T-helper 2 cell treated with Interferon-gamma antibody and Interleukin-4, amounts not matched to agents 100 ng/mL and 5 ng/mL, for 36 hours (primary cell): Measurements from ENCODE around the gene TGFA. TPM values are rescaled to one million over a fixed set of nuclear protein-coding genes. Genes with fewer than 3 reads are reported as not detected.

Experiments used
- intact Hi-C: fragments of 100-400 bp; cut with micrococcal nuclease; formaldehyde crosslinking; loops from one replicate; pipeline ENCODE4 v1.15.1; 2023
- total RNA-seq: library from RNA; stranded (reverse); gene quantifications from 2 replicates; pipeline ENCODE4 v1.2.3, GENCODE V29; 2022

The TGFA gene
- total RNA-seq, 1 donor from 2014 or later: 0.07 TPM

DNA sequence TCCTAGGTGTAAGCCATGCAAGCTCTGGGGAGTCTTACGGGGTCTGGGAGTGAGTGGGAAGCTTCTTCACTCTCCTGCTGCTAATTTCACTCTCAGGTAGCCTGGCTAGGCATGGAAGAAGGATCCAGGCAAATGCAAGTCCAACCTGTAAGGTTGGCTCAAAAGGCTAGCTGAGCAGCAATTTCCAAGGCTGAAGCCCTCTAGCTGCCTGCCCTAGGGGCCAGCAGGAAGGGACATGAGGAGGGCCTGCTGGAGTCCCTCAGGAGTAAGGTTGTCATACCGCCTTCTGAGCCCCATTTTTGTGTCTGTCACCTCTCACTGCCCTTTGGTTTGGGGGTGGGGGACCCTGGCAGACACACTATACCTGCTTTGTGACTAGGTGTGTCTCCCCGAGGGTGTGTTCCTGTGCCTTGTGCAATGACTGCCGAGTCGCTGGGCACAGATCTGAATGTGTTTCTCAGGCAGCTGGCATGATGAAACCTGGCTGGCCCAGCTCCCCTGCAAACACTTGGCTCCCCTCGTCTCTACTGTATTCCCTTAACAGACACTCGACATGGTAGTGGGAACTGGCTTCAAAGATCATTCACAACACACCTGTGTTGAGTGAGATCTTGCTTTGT lies 127.8 kb downstream of the TGFA start:
- intact Hi-C loops: no loop called here

DNA sequence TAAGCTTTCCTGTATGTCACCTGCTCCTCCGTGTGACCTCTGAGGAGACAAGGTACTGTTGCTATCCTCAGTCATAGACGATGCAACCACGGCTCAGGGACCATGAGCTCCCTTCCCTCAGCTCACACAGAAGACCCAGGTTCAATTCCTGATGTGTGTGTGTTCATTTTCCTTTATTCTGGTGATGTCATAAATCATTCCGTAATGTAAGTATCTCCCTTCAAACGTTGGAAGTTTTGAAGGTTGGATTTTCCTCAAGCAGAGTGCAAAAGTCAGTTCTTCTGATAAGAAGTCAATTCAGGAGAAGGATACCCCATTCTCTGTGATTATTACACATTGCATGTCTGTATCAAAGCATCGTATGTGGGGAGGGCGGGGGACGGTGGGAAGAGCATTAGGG lies 132.9 kb downstream of the TGFA start:
- intact Hi-C loops: no loop called here

DNA sequence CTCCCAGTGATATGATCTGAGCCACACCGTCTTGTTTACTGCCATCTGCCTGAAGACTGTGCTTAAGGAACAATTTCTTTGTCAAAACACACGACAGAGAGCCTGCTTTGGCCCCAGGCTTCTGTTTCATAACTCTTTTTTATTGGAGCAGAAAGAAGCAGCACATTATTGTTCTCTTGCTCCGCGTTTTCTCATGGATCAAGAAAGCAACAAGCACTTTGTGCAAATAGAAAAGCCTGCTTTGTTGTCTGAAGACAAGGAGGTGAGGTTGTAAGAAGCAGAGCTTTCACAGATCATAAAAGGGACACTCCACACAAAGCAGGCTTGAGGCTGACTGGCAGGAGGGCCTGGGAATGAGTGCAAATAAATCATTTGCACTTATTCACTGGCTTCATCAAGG lies 133.5 kb downstream of the TGFA start:
- intact Hi-C loops: no loop called here

DNA sequence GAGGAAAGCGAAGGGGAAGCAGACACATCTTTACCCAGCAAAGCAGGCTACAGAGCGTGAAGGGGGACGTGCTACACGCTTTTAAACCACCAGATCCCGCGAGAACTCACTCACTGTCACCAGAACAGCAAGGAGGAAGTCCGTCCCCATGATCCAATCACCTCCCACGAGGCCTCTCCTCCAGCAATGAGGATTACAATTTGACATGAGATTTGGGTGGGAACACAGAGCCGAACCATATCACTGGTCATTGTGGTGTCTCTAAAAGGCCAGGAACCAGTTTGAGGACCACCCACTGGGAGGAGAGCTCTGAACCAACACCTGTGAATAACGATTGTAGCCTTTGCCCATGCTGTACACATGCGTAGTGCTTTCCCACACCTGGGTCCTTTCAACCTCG lies 135.1 kb downstream of the TGFA start:
- intact Hi-C loops: no loop called here

DNA sequence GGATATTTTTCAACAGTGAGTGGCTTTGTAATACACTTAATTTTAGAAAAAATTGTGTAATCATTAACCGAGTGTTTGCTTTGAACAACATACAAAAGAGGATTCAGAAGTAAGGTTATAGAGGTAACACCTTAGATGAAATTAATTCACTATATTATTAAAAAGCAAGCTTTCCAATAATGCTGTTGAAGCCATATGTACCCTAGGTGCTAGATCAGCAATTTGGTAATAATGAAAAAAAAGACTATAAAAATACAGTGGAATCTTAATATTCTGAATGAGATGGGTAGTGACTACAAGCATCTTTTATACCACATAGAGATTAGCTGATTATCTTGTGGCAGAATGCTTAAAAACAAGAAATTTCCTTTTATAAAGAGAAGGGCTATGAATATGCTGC lies 136.6 kb downstream of the TGFA start:
- intact Hi-C loops: no loop called here

DNA sequence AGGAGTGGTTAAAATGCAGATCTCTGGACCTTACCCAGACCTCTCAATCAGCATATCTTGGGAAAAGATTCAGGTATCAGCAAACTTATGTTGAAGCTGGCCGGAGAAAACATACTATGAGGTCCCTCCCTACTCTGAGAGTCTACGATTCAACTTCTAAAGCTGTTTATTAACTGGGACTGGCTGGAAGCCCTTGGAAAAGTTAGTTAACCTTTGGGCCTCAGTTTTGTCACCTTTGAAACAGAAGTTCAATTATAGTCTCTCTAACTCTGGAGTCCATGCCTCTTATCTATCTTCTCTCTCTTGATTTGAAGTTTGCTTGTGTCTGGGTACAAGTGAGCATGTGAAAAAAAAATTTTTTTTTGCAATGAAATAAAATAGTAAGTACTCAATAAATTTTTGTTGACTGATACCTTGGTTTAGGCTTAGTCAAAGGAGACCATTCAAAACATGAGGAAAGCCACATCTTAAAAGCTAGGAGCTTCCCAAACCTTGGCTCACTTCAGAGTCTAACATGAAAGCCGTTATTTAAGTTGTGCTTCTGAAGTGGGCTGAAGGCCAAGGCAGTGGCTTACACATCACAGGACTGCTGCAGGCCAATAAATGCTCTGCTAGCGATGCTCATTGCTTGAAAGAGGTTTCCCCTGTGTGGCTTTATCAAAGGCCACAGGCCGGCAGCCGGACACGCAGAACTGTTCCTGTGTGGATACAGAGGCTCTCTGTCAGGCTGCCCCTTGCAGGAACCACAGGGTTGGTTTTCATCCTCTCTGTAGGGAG lies 141.1 kb downstream of the TGFA start:
- intact Hi-C loops: no loop called here

GRCh38 chr2:70411483-70412125 lies 142.0 kb downstream of the TGFA start:
- intact Hi-C loops: no loop called here

DNA sequence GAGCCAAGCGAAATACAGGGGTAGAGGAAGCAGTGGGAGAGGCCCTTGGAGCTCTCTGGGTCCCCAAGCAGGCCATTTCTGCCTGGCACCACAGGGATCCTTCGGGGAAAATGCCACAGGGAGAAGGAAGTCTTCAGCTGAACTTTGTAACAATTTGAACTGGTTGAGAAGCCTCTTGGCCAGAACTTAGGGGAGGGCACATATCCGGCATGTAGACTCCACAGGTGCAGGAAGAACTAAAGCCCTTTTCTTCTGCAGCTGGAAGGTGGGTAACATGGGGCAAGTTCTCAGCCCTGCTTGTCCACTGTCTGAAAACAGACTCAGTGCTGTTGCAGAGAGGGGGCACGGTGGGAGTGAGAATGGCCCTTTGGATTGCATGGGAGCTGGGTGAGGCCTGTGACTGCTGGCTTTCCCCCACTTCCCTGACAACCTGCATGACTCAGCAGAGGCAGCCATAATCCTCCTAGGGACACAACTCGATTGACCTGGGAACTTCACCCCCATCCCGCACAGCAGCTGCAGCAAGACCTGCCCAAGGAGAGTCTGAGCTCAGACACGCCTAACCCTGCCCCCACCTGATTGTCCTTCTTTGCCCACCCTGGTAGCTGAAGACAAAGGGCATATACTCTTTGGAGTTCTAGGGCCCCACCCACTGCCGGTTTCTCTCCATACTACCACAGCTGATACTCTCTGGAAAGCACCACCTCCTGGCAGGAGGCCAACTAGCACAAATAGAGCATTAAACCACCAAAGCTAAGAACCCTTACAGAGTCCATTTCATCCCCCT lies 150.2 kb downstream of the TGFA start:
- intact Hi-C loops: no loop called here

DNA sequence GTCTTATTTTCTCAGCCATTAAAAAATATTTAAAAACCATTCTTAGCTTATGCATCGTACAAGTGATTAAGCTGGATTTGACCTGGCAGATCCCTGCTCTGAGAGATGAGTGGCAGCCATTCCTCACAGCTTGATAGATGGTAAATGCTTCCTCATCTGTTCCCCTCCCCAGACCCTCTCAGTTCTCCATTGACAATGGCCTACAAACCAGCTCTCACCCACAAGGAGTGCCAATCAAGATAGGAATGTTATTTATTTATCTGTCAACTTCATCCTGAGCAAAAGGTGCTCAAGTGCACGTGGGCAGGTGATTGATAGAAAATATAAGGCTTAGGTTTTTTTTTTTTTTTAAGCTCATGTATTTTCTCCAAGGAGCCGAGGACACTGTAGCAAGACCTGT lies 153.1 kb downstream of the TGFA start:
- intact Hi-C loops: no loop called here

DNA sequence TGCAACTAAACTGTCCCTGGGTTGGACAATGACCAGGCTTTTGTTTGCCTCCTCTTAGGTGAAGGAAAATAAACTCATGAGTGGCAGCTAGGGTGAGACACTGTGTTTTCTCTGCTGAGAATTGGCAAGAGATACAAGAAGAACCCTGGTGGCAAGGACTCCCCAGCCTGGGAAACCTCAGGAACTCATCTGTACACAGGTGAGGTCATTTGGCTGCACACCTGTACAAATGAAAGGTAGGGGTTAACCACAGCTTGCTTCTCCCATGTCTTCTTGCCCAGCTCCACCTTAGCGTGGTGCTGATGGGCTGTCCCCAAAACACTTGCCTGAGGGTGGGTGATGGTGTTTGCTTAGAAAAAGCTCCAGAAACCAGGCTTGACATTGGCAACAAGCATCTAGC lies 154.6 kb downstream of the TGFA start:
- intact Hi-C loops: no loop called here

Other genes with a start within 250 kb of the TGFA start
- 3.4 and 4.0 TPM in 2 replicates for gene ADD2, start 214.4 kb upstream of the TGFA start, total RNA-seq
- gene FIGLA, start 236.8 kb upstream of the TGFA start, total RNA-seq: not detected in 2 replicates